H9 (cell line): Measurements from ENCODE around the gene TLR5. TPM values are rescaled to one million over a fixed set of nuclear protein-coding genes. Genes with fewer than 3 reads are reported as not detected.
A peak's percentile ranks its signal among the peaks of the same experiment; 100 is the strongest.

Source experiments
- DNase-seq: peaks from one replicate; pipeline ENCODE4 v3.0.0-alpha.2; 2017
- H2AFZ ChIP-seq: one replicate; pipeline ENCODE4 v1.6.1; 2013; ENCODE audit warnings: mild to moderate bottlenecking, low read length, control low read depth, moderate library complexity
- H2AK5ac ChIP-seq: 2 replicates; pipeline ENCODE4 v1.6.1; 2013; ENCODE audit warnings: low read length, control low read depth, mixed read lengths; ENCODE audit not compliant: insufficient read length
- H2BK120ac ChIP-seq: one replicate; pipeline ENCODE4 v1.6.1; 2013; ENCODE audit warnings: low read depth, mild to moderate bottlenecking, low read length, control low read depth, inconsistent platforms; ENCODE audit not compliant: poor library complexity, severe bottlenecking
- H2BK12ac ChIP-seq: 2 replicates; pipeline ENCODE4 v1.6.1; 2013; ENCODE audit warnings: low read length, control low read depth, mixed read lengths, low read depth; ENCODE audit not compliant: insufficient read length
- H2BK15ac ChIP-seq: 2 replicates; pipeline ENCODE4 v1.6.1; 2013; ENCODE audit warnings: low read depth, low read length, control low read depth
- H2BK20ac ChIP-seq: one replicate; pipeline ENCODE4 v1.6.1; 2013; ENCODE audit warnings: low read depth, mild to moderate bottlenecking, low read length, control low read depth, inconsistent platforms; ENCODE audit not compliant: poor library complexity, severe bottlenecking
- H2BK5ac ChIP-seq: 2 replicates; pipeline ENCODE4 v1.6.1; 2013; ENCODE audit warnings: low read length, control low read depth, mixed read lengths; ENCODE audit not compliant: insufficient read length
- H3K14ac ChIP-seq: 2 replicates; pipeline ENCODE4 v1.6.1; 2013; ENCODE audit warnings: low read length, control low read depth; ENCODE audit not compliant: insufficient read depth
- H3K18ac ChIP-seq: 2 replicates; pipeline ENCODE4 v1.6.1; 2013; ENCODE audit warnings: low read depth, mild to moderate bottlenecking, mixed read lengths, low read length, control low read depth; ENCODE audit not compliant: insufficient read length
- H3K23ac ChIP-seq: 2 replicates; pipeline ENCODE4 v1.6.1; 2013; ENCODE audit warnings: low read length, control low read depth, mixed read lengths, low read depth; ENCODE audit not compliant: insufficient read length
- H3K23me2 ChIP-seq: 2 replicates; pipeline ENCODE4 v1.6.1; 2013; ENCODE audit warnings: low read depth, mild to moderate bottlenecking, mixed read lengths, low read length, control low read depth; ENCODE audit not compliant: insufficient read length, poor library complexity, severe bottlenecking
- H3K27ac ChIP-seq: 2 replicates; pipeline ENCODE4 v1.5.1; 2013; ENCODE audit warnings: low read length, control low read depth, mixed read lengths, low read depth; ENCODE audit not compliant: insufficient read length
- H3K27me3 ChIP-seq: 2 replicates; pipeline ENCODE4 v1.6.1; 2013; ENCODE audit warnings: low read length, control low read depth, inconsistent platforms; ENCODE audit not compliant: insufficient read depth
- H3K4ac ChIP-seq: 2 replicates; pipeline ENCODE4 v1.6.1; 2013; ENCODE audit warnings: low read depth, mild to moderate bottlenecking, control low read depth, inconsistent platforms, low read length, moderate library complexity
- H3K4me1 ChIP-seq: 2 replicates; pipeline ENCODE4 v1.6.1; 2013; ENCODE audit warnings: low read length, control low read depth, inconsistent platforms; ENCODE audit not compliant: insufficient read depth
- H3K4me2 ChIP-seq: 2 replicates; pipeline ENCODE4 v1.6.1; 2013; ENCODE audit warnings: low read length, control low read depth, mixed read lengths; ENCODE audit not compliant: insufficient read length, insufficient read depth
- H3K56ac ChIP-seq: 2 replicates; pipeline ENCODE4 v1.6.1; 2013; ENCODE audit warnings: low read depth, mild to moderate bottlenecking, mixed read lengths, low read length, control low read depth; ENCODE audit not compliant: insufficient read length
- H3K79me1 ChIP-seq: 2 replicates; pipeline ENCODE4 v1.6.1; 2013; ENCODE audit warnings: low read depth, mild to moderate bottlenecking, moderate library complexity, low read length, control low read depth, inconsistent platforms; ENCODE audit not compliant: insufficient read depth, poor library complexity, severe bottlenecking
- H3K79me2 ChIP-seq: 2 replicates; pipeline ENCODE4 v1.6.1; 2013; ENCODE audit warnings: low read length, control low read depth, inconsistent platforms; ENCODE audit not compliant: insufficient read depth
- H3K9ac ChIP-seq: 2 replicates; pipeline ENCODE4 v1.6.1; 2013; ENCODE audit warnings: low read length, control low read depth, mixed read lengths; ENCODE audit not compliant: insufficient read length; ENCODE audit errors: extremely low read depth
- H3K9me3 ChIP-seq: one replicate; pipeline ENCODE4 v1.6.1; 2013; ENCODE audit warnings: low read depth, low read length, inconsistent platforms; ENCODE audit not compliant: control insufficient read depth
- H3T11ph ChIP-seq: one replicate; pipeline ENCODE4 v1.6.1; 2013; ENCODE audit warnings: mild to moderate bottlenecking, low read length, control low read depth, inconsistent platforms
- H4K20me1 ChIP-seq: one replicate; pipeline ENCODE4 v1.6.1; 2013; ENCODE audit not compliant: control insufficient read depth, insufficient read length, insufficient read depth
- H4K5ac ChIP-seq: 2 replicates; pipeline ENCODE4 v1.6.1; 2013; ENCODE audit warnings: low read depth, mild to moderate bottlenecking, mixed read lengths, low read length, control low read depth; ENCODE audit not compliant: insufficient read length
- H4K8ac ChIP-seq: replicated peaks from 2 replicates; pipeline ENCODE4 v1.6.1; 2013; ENCODE audit warnings: low read length, control low read depth, mixed read lengths, low read depth; ENCODE audit not compliant: insufficient read length
- H4K91ac ChIP-seq: 2 replicates; pipeline ENCODE4 v1.6.1; 2013; ENCODE audit warnings: low read depth, mild to moderate bottlenecking, moderate library complexity, mixed read lengths, low read length, control low read depth; ENCODE audit not compliant: insufficient read length
- H3K27ac Mint-ChIP-seq, 3 experiments: 2 replicates in 2 of 3; 3 replicates in 1 of 3; pipeline ENCODE4 v1.8.0; 2020 to 2021; ENCODE audit warnings: mixed read lengths in 3 of 3, mild to moderate bottlenecking in 1 of 3, moderate library complexity in 1 of 3
- H3K27me3 Mint-ChIP-seq: 2 replicates; pipeline ENCODE4 v1.8.0; 2021; ENCODE audit warnings: low read depth, mild to moderate bottlenecking, moderate library complexity, mixed read lengths
- H3K36me3 Mint-ChIP-seq, 3 experiments: 2 replicates in 2 of 3; 3 replicates in 1 of 3; pipeline ENCODE4 v1.8.0; 2020 to 2021; ENCODE audit warnings: low read depth in 3 of 3, mixed read lengths in 3 of 3; ENCODE audit not compliant: insufficient read depth in 1 of 3
- H3K4me1 Mint-ChIP-seq, 2 experiments: 2 replicates each; pipeline ENCODE4 v1.8.0; 2020; ENCODE audit warnings: mixed read lengths in 2 of 2
- H3K4me3 Mint-ChIP-seq, 2 experiments: 2 replicates in 1 of 2; 3 replicates in 1 of 2; pipeline ENCODE4 v1.8.0; 2020 to 2021; ENCODE audit warnings: mild to moderate bottlenecking in 2 of 2, mixed read lengths in 2 of 2, moderate library complexity in 1 of 2
- H3K9me3 Mint-ChIP-seq, 2 experiments: 2 replicates in 1 of 2; 3 replicates in 1 of 2; pipeline ENCODE4 v1.8.0; 2020; ENCODE audit warnings: mild to moderate bottlenecking in 2 of 2, mixed read lengths in 2 of 2, moderate library complexity in 1 of 2
- WGBS: extraction: QIAGEN DNeasy Blood & Tissue Kit; methylation state at CpG from one replicate; pipeline ENCODE4 v1.1.7; 2013; ENCODE audit warnings: missing lambda C conversion rate, low lambda C conversion rate, mixed read lengths; ENCODE audit not compliant: insufficient read length; ENCODE audit errors: extremely low coverage; 5-methylcytosine and 5-hydroxymethylcytosine counted together
- total RNA-seq: library from RNA; stranded (reverse); gene quantifications from 2 replicates; pipeline ENCODE4 v1.2.1, GENCODE V29; 2021
- TF ChIP-seq, protein P1 (sequence below): fragments of 200-600 bp; sonication (generic); conservative IDR thresholded peaks from 3 replicates; pipeline ENCODE4 v1.8.0; 2021; ENCODE audit warnings: antibody characterized with exemption, mild to moderate bottlenecking

Gene TLR5
- total RNA-seq, 1 experiment from 2014 or later: not detected

- H3K23me2 ChIP-seq: no peaks in the 10 kb centered on the region
- H3K18ac ChIP-seq: no peak overlapping the region
- no peaks in the 10 kb centered on the region for H3K9me3 ChIP-seq
- H3T11ph ChIP-seq: no peak overlapping the region
- peaks cover 21 to 29% of the 10 kb centered on the region in 2 experiments for H3K4me1 Mint-ChIP-seq
- no peak overlapping the region for H2BK15ac ChIP-seq
- H3K27ac ChIP-seq: no peak overlapping the region
- no peak overlapping the region for H2AFZ ChIP-seq
- TF ChIP-seq, protein P1, sequence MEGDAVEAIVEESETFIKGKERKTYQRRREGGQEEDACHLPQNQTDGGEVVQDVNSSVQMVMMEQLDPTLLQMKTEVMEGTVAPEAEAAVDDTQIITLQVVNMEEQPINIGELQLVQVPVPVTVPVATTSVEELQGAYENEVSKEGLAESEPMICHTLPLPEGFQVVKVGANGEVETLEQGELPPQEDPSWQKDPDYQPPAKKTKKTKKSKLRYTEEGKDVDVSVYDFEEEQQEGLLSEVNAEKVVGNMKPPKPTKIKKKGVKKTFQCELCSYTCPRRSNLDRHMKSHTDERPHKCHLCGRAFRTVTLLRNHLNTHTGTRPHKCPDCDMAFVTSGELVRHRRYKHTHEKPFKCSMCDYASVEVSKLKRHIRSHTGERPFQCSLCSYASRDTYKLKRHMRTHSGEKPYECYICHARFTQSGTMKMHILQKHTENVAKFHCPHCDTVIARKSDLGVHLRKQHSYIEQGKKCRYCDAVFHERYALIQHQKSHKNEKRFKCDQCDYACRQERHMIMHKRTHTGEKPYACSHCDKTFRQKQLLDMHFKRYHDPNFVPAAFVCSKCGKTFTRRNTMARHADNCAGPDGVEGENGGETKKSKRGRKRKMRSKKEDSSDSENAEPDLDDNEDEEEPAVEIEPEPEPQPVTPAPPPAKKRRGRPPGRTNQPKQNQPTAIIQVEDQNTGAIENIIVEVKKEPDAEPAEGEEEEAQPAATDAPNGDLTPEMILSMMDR: no peak
- DNase-seq: no peak
- H3K79me1 ChIP-seq: no peaks in the 10 kb centered on the region
- H3K9me3 Mint-ChIP-seq: no peaks in the 10 kb centered on the region; a peak in 1 of 5 replicates
- H2BK12ac ChIP-seq: no peak overlapping the region
- no CpG with 5 or more reads among the region's 13 CpGs for WGBS
- H3K27me3 Mint-ChIP-seq: 0 out of 2 replicates have a peak, but pooled peaks cover 3% of the 10 kb centered on the region
- H4K91ac ChIP-seq: no peak overlapping the region
- no peak overlapping the region for H2BK5ac ChIP-seq
- no peaks in the 10 kb centered on the region for H3K79me2 ChIP-seq
- H4K5ac ChIP-seq: no peak overlapping the region
- no peak overlapping the region for H4K8ac ChIP-seq
- no peak overlapping the region for H3K56ac ChIP-seq
- no peak overlapping the region for H3K4me2 ChIP-seq
- H3K27ac Mint-ChIP-seq: peak overlapping the region in 1 of 3 experiments; percentile 22; a peak in 1 of 7 replicates
- H3K4me3 Mint-ChIP-seq: no peak overlapping the region
- no peak overlapping the region for H2AK5ac ChIP-seq
- no peak overlapping the region for H3K23ac ChIP-seq
- no peak overlapping the region for H2BK20ac ChIP-seq
- no peak overlapping the region for H3K4ac ChIP-seq
- 0 out of 7 replicates have a peak, but pooled peaks cover 0 to 2% (median 0%) of the 10 kb centered on the region in 3 experiments for H3K36me3 Mint-ChIP-seq
- no peaks in the 10 kb centered on the region for H3K4me1 ChIP-seq
- no peak overlapping the region for H2BK120ac ChIP-seq
- H3K9ac ChIP-seq: no peak overlapping the region
- no peaks in the 10 kb centered on the region for H3K27me3 ChIP-seq
- H3K14ac ChIP-seq: no peak overlapping the region
- H4K20me1 ChIP-seq: no peaks in the 10 kb centered on the region
Measured at GRCh38 chr1:223088713-223089240, 54.3 kb downstream of the TLR5 start.
